ENCODE measurements around the gene OLIG2. TPM values are rescaled to one million over a fixed set of nuclear protein-coding genes. Genes with fewer than 3 reads are reported as not detected.

The OLIG2 gene
- total RNA-seq, 1 experiment from 2014 or later, result 0.79 TPM

- Mint-ChIP-seq H3K4me1 (peaks cover 58% of the 10 kb centered on the region), H3K27me3 (ENCODE audit: low read depth) (peaks cover 100% of the 10 kb centered on the region), H3K36me3 (no peaks in the 10 kb centered on the region), H3K27ac (no peak overlapping the region), H3K4me3 (peak overlapping the region; percentile 73), H3K9me3 (no peaks in the 10 kb centered on the region)
- POLR2A ChIA-PET, result interaction anchor here (1.7 to 1.8 kb wide), 2 partner anchors 47 to 103 kb away, joined by 4 to 5 read pairs; no protein-coding TSS in a partner anchor
- no peak for ATAC-seq
- no peak for TF ChIP-seq SMAD4 (CRISPR knock-in tag; IDR thresholded peaks at IDR 0.05)
- no peak for TF ChIP-seq PRRX2 (CRISPR knock-in tag; IDR thresholded peaks at IDR 0.05)
- TF ChIP-seq GABPB1 (CRISPR knock-in tag; IDR thresholded peaks at IDR 0.05), result no peak
- TF ChIP-seq PRDM15 (CRISPR knock-in tag; IDR thresholded peaks at IDR 0.05), result no peak
- TF ChIP-seq SOX15 (CRISPR knock-in tag; IDR thresholded peaks at IDR 0.05), result no peak
- no peak for TF ChIP-seq GTF2I (CRISPR knock-in tag; conservative IDR thresholded peaks at IDR 0.05)
- TF ChIP-seq NR2C2 (CRISPR knock-in tag; IDR thresholded peaks at IDR 0.05), result no peak
- no peak for TF ChIP-seq RORB (CRISPR knock-in tag; IDR thresholded peaks at IDR 0.05)
- TF ChIP-seq HMGXB4 (CRISPR knock-in tag; IDR thresholded peaks at IDR 0.05), result no peak; the same call in 1 of the 2 replicates
- TF ChIP-seq ZNF219 (CRISPR knock-in tag; IDR thresholded peaks at IDR 0.05; ENCODE audit: borderline replicate concordance), result no peak
- CTCF ChIA-PET, result interaction anchor here (0.6 to 4.7 kb wide), 21 partner anchors 10 to 701 kb away, joined by 3 to 82 read pairs (median 6); no protein-coding TSS in a partner anchor
- no peak for DNase-seq (ENCODE audit: low spot score)
These were observed 1.3 kb upstream of the OLIG2 start for GRCh38 chr21:33024201-33025103.

GRCh38 chr21:33025106-33025488 lies 638 bp upstream of the OLIG2 start:
- TF ChIP-seq TEAD1 (CRISPR knock-in tag; IDR thresholded peaks at IDR 0.05) (no peak), IRF2 (CRISPR knock-in tag; IDR thresholded peaks at IDR 0.05; ENCODE audit: borderline replicate concordance, low read depth) (no peak), PRDM15 (CRISPR knock-in tag; IDR thresholded peaks at IDR 0.05) (peak; percentile 21; the same call in 1 of the 2 replicates), ATF1 (CRISPR knock-in tag; IDR thresholded peaks at IDR 0.05) (no peak), ESRRA (CRISPR knock-in tag; IDR thresholded peaks at IDR 0.05; ENCODE audit: borderline replicate concordance) (no peak), HMGXB4 (CRISPR knock-in tag; IDR thresholded peaks at IDR 0.05) (0 out of 2 replicates have a peak, but pooled peaks have one; percentile 55), ERG (CRISPR knock-in tag; IDR thresholded peaks at IDR 0.05) (no peak), E2F5 (CRISPR knock-in tag; IDR thresholded peaks at IDR 0.05) (0 out of 2 replicates have a peak, but pooled peaks have one; percentile 28)
- H3K4me1 Mint-ChIP-seq, result peaks cover 63% of the 10 kb centered on the region
- ATAC-seq (peak; percentile 25), DNase-seq (ENCODE audit: low spot score) (peak; percentile 71)
- no peaks in the 10 kb centered on the region for H3K9me3 Mint-ChIP-seq
- no peaks in the 10 kb centered on the region for H3K36me3 Mint-ChIP-seq
- peak overlapping the region; percentile 73 for H3K4me3 Mint-ChIP-seq
- ChIA-PET POLR2A (interaction anchor here (1.1 to 1.8 kb wide), 3 partner anchors 11 to 46 kb away, joined by 3 to 4 read pairs (median 3); no protein-coding TSS in a partner anchor), CTCF (interaction anchor here (0.6 to 3.3 kb wide), 27 partner anchors 9 to 700 kb away, joined by 3 to 82 read pairs (median 5); partner anchors contain the start of gene IFNAR1)
- peaks cover 100% of the 10 kb centered on the region for H3K27me3 Mint-ChIP-seq (ENCODE audit: low read depth)
- no peak overlapping the region for H3K27ac Mint-ChIP-seq
